Endodermal cell (in vitro differentiated cells): Measurements from ENCODE around the gene PBXIP1. TPM values are rescaled to one million over a fixed set of nuclear protein-coding genes. Genes with fewer than 3 reads are reported as not detected.

Experiments
- DNase-seq: peaks from one replicate; pipeline ENCODE4 v3.0.0-alpha.2; 2017
- H3K27ac ChIP-seq: 2 replicates; pipeline ENCODE4 v1.5.1; 2013; ENCODE audit warnings: mild to moderate bottlenecking, low read depth, low read length, moderate library complexity
- H3K27me3 ChIP-seq: 2 replicates; pipeline ENCODE4 v1.6.1; 2013; ENCODE audit warnings: mild to moderate bottlenecking, low read length, moderate library complexity; ENCODE audit not compliant: insufficient read depth, control insufficient read depth, poor library complexity, severe bottlenecking
- H3K36me3 ChIP-seq: 2 replicates; pipeline ENCODE4 v1.7.0; 2013; ENCODE audit warnings: mild to moderate bottlenecking, low read length, moderate library complexity; ENCODE audit not compliant: control insufficient read depth, insufficient read depth
- H3K4me1 ChIP-seq: one replicate; pipeline ENCODE4 v1.7.0; 2013; ENCODE audit warnings: low read length; ENCODE audit not compliant: control insufficient read depth, insufficient read depth
- H3K4me3 ChIP-seq: 2 replicates; pipeline ENCODE4 v1.5.1; 2013; ENCODE audit warnings: mild to moderate bottlenecking, low read length, moderate library complexity
- H3K9ac ChIP-seq: 2 replicates; pipeline ENCODE4 v1.6.1; 2013; ENCODE audit warnings: mild to moderate bottlenecking, low read length, moderate library complexity; ENCODE audit not compliant: poor library complexity, severe bottlenecking; ENCODE audit errors: extremely low read depth
- H3K9me3 ChIP-seq: 2 replicates; pipeline ENCODE4 v1.6.1; 2013; ENCODE audit warnings: mild to moderate bottlenecking, low read length, moderate library complexity; ENCODE audit not compliant: control insufficient read depth
- H3K27ac Mint-ChIP-seq: 2 replicates; pipeline ENCODE4 v1.8.0; 2020; ENCODE audit warnings: mixed read lengths
- H3K27me3 Mint-ChIP-seq: 2 replicates; pipeline ENCODE4 v1.8.0; 2021; ENCODE audit warnings: mild to moderate bottlenecking, mixed read lengths; ENCODE audit not compliant: insufficient read depth
- H3K36me3 Mint-ChIP-seq: 2 replicates; pipeline ENCODE4 v1.8.0; 2020; ENCODE audit warnings: low read depth, mixed read lengths
- H3K4me1 Mint-ChIP-seq: 2 replicates; pipeline ENCODE4 v1.8.0; 2020; ENCODE audit warnings: mixed read lengths
- H3K4me3 Mint-ChIP-seq: 2 replicates; pipeline ENCODE4 v1.8.0; 2020; ENCODE audit warnings: mild to moderate bottlenecking, moderate library complexity, mixed read lengths
- H3K9me3 Mint-ChIP-seq: 2 replicates; pipeline ENCODE4 v1.8.0; 2020; ENCODE audit warnings: mild to moderate bottlenecking, mixed read lengths
- WGBS, 2 experiments: methylation state at CpG; one replicate each; pipeline versions ENCODE4 v1.1.5 to v1.1.7; 2013; ENCODE audit warnings: missing lambda C conversion rate in 2 of 2, mixed read lengths in 1 of 2; ENCODE audit not compliant: insufficient coverage in 1 of 2, insufficient read length in 1 of 2; 5-methylcytosine and 5-hydroxymethylcytosine counted together
- total RNA-seq, 2 donors: library from RNA; stranded (reverse); fragmentation: NEBNext Ultra II Directional in 1 of 2; extraction: Animal tissue kit (Norgen Biotek cat#: 25700) in 1 of 2; gene quantifications; 2 replicates in 1 of 2; 3 replicates in 1 of 2; pipeline ENCODE4 v1.2.1, GENCODE V29; 2021
- TF ChIP-seq, protein P1 (sequence below): fragments of 200-600 bp; sonication (generic); conservative IDR thresholded peaks from 2 replicates; pipeline ENCODE4 v1.5.0; 2021; ENCODE audit warnings: antibody characterized with exemption, mild to moderate bottlenecking

The PBXIP1 gene
- total RNA-seq, 2 donors from 2014 or later = 42.5 to 61.3 TPM

DNA sequence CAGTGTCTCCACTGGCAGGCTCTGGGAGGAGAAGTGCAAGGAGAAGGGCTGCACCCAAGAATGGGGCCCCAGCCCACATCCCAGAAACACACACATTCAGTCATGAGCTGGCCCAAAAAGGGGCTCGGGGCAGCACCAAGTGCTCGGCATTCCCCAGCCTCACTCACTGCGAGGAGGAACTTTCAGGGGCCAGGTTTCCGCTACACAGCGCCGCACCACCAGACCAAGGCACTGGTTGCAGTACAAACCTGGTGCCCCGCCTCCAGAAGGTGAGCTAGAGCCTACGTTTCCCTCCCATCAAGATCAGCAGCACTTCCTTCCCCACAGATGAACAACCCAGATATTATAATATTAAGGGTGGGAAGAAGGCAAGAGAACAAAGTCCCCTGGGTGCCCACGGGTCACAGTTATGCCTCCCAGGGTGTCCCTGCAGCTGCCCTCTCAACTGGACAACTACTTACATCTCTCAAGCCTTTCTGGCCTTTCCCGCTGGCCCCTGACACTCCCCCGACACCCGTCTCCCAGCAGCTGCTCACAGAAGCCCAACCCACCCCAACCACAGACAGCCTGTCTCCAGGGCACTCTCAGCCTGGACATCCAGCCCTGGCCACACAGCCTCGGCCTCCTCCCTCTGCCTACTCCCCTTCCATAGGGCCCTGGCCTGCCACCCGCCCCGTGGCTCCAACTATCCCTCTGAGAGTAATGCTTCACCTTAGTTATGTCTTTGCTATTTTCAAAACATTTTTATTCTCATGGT is 3.8 kb downstream of the PBXIP1 start:
- Mint-ChIP-seq H3K4me1 (peaks cover 36% of the 10 kb centered on the region), H3K27me3 (no peaks in the 10 kb centered on the region), H3K36me3 (peaks cover 15% of the 10 kb centered on the region), H3K27ac (no peak overlapping the region), H3K4me3 (no peak overlapping the region), H3K9me3 (no peaks in the 10 kb centered on the region)
- TF ChIP-seq, protein P1, sequence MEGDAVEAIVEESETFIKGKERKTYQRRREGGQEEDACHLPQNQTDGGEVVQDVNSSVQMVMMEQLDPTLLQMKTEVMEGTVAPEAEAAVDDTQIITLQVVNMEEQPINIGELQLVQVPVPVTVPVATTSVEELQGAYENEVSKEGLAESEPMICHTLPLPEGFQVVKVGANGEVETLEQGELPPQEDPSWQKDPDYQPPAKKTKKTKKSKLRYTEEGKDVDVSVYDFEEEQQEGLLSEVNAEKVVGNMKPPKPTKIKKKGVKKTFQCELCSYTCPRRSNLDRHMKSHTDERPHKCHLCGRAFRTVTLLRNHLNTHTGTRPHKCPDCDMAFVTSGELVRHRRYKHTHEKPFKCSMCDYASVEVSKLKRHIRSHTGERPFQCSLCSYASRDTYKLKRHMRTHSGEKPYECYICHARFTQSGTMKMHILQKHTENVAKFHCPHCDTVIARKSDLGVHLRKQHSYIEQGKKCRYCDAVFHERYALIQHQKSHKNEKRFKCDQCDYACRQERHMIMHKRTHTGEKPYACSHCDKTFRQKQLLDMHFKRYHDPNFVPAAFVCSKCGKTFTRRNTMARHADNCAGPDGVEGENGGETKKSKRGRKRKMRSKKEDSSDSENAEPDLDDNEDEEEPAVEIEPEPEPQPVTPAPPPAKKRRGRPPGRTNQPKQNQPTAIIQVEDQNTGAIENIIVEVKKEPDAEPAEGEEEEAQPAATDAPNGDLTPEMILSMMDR = no peak
- Histone ChIP-seq H3K36me3 (peaks cover 15% of the 10 kb centered on the region), H3K4me3 (no peak overlapping the region), H3K9me3 (no peaks in the 10 kb centered on the region), H3K27ac (peak overlapping the region; percentile 38), H3K4me1 (peaks cover 19% of the 10 kb centered on the region), H3K9ac (no peak overlapping the region), H3K27me3 (no peaks in the 10 kb centered on the region)
- 94 to 100% methylated on average over 2 to 14 of the region's 15 CpGs for WGBS, 2 experiments
- no peak for DNase-seq

DNA sequence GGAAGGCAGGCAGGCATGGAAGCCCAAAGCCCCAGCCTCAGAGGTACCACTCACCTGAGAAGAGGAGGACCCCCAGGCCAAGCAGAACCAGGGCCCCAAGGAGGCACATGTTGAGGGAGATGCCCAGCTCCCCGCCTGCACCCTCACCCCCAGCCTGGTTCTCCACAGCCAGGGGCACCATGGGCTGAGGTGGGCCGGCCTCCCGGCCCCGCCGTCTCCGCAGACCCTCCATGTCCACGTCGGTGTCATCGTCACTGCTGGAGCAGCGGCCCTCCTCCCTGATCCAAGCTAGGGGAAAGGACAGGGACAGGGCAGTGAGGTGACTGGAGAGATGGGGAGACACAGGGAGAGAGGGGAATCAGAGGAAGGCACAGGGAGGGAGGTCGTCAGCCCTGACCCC is 7.8 kb downstream of the PBXIP1 start:
- H3K27ac ChIP-seq = no peak overlapping the region
- H3K36me3 ChIP-seq = peaks cover 20% of the 10 kb centered on the region
- peaks cover 12% of the 10 kb centered on the region for H3K4me1 Mint-ChIP-seq
- H3K36me3 Mint-ChIP-seq = peaks cover 23% of the 10 kb centered on the region
- no peaks in the 10 kb centered on the region for H3K9me3 Mint-ChIP-seq
- no peaks in the 10 kb centered on the region for H3K9me3 ChIP-seq
- H3K27ac Mint-ChIP-seq = no peak overlapping the region
- TF ChIP-seq, protein P1 = no peak
- no peak overlapping the region for H3K9ac ChIP-seq
- H3K4me3 ChIP-seq = no peak overlapping the region
- DNase-seq = no peak
- no peak overlapping the region for H3K4me3 Mint-ChIP-seq
- WGBS, 2 experiments = 85 to 97% methylated on average over 7 to 11 of the region's 11 CpGs
- H3K27me3 ChIP-seq = no peaks in the 10 kb centered on the region
- H3K4me1 ChIP-seq = no peaks in the 10 kb centered on the region
- no peaks in the 10 kb centered on the region for H3K27me3 Mint-ChIP-seq

DNA sequence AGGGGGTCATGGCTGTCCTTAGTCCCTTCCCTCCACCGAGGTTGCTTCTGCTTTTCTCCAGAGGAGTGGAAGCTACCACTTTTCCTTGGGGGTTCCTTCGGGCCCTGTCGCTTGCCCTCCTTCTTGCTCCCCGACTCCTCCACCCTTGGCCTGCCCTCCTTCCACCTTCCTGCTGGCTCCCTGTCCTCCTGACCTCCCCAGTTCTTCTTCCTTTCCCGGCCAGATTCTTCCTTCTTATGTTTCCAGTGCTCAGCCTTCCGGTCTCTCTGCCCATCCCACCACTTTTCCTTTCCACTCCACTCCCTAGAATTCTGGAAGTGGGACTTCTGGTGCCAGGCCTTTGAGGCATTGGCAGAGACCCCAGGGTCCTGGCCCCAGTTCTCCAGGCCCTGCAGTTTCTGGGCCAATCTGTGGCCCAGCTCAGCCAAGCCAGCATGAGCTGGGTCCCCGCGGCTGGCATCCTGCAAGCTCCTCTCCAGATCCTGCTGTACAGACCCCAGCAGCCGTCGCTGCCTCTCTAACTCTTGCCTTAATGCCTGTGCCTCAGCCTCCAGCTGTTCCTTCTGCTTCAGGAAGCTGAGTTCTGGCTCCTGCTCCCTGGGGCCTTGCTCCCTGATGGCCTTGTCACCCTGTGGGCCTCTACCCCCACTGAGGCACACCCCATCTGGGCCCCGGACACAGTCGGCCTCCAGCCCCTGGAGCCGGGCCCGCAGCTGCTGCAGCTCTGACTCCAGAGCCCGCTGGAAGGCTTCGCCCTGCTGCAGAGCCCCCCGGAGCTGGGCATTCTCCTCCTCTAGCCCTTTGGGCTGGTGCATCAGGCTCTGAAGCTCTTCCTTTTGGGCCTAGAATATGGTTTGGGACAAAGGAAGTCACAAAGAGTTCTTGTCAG is 9.7 kb downstream of the PBXIP1 start:
- DNase-seq = no peak
- WGBS, 2 experiments = 91 to 95% methylated on average over 10 to 17 of the region's 17 CpGs
- Mint-ChIP-seq H3K36me3 (peaks cover 23% of the 10 kb centered on the region), H3K4me1 (peaks cover 8% of the 10 kb centered on the region), H3K27ac (no peak overlapping the region), H3K27me3 (no peaks in the 10 kb centered on the region), H3K9me3 (no peaks in the 10 kb centered on the region), H3K4me3 (no peak overlapping the region)
- no peaks in the 10 kb centered on the region for H3K27me3 ChIP-seq
- H3K9ac ChIP-seq = no peak overlapping the region
- H3K27ac ChIP-seq = no peak overlapping the region
- no peaks in the 10 kb centered on the region for H3K9me3 ChIP-seq
- TF ChIP-seq, protein P1 = no peak
- H3K36me3 ChIP-seq = peaks cover 18% of the 10 kb centered on the region
- no peak overlapping the region for H3K4me3 ChIP-seq
- no peaks in the 10 kb centered on the region for H3K4me1 ChIP-seq
